ENCODE data around the gene BCL2L12.

Gene BCL2L12

GRCh38 chr19:49664171-49665035 is 1.3 kb upstream of the BCL2L12 start:
- peak; percentile 85 for DNase-seq (ENCODE audit: low read depth)

GRCh38 chr19:49665036-49665350 is 740 bp upstream of the BCL2L12 start:
- DNase-seq (ENCODE audit: low read depth), result no peak

GRCh38 chr19:49666120-49666444 is 349 bp downstream of the BCL2L12 start:
- no peak for DNase-seq (ENCODE audit: low read depth)

DNA sequence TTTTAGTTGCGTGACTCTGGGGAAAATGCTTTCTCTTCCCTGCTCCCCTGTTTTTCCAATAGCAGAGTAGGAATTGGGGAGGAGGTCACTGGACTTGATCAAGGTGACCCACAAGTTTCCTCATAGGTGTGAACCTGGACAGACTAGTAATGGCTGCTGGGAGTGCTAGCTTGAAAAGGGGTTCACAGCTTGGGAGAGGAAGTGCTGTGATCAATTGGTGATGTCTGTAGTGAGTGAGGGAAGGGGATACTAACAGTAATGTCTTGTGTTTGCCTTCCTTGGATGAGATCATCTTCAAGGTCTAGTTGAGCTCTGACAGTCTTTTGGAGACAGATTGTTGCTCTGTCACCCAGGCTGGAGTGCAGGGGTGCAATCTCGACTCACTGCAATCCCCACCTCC is 1.7 kb downstream of the BCL2L12 start:
- no peak for DNase-seq (ENCODE audit: low read depth)

- no peak for DNase-seq (ENCODE audit: low read depth)
These were observed 3.8 kb downstream of the BCL2L12 start for GRCh38 chr19:49669516-49669915.

DNA sequence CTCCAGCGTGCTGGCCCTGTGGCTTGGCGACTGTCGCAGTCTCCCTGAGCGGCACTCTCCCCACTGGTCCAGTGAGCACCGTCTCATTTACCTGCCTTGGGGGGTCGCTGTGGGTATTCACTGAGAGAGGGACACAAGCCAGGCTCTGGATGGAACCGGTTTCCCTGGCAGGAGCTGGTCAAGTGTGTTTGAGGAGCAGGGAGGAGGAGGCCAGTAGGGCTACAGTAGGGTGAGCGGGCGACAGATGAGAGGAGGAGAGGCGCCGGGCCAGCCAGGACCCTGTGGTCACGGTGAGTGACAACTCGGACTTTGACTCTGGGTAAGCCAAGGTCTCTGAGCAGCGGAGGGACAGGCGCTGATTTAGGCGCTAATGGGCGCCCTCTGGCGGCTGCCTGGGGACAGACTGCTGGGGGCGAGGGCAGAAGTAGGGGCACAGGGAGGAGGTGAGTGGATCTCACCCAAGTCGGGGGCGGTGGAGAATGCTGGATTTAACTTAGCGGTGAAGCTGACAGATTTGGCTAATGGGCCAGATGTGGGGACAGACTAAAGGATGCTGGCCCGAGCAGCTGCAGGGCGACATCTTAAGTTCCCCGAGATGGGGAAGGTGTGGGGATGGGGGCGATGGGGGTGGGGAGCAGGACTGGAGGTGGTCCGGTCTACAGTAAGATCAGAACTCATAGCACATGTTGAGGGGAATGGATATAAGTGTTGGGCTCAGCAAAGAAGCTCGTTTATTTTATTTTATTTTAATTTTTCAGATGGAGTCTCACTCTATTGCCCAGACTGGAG is 6.6 kb downstream of the BCL2L12 start:
- DNase-seq (ENCODE audit: low read depth), result peak; percentile 67

- no peak for DNase-seq (ENCODE audit: low read depth)
These were observed 10.5 kb downstream of the BCL2L12 start for GRCh38 chr19:49676136-49676783.

DNA sequence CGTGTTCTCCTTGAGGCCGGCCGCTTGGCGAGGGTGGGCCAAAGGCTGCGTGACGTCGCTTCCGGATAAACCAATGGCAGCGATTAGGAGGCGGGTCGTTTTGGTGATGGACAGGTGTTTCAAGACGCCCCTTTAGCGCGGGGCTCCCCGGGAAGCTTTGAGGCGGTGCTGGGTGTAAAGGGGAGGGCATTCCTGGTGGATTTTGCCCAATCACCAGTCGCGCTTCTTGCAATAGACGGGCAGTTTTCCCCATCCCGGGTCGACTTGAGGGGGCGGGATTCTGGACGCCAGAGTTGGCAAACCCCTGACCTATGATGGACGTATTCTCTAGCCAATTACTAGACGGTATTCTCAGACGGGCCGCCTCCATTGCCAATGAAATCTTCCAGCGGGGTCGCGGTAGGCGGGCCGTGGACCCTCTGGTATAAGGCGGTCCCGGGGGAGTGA is 11.1 kb downstream of the BCL2L12 start:
- DNase-seq (ENCODE audit: low read depth), result peak; percentile 97

GRCh38 chr19:49677231-49677900 is 11.6 kb downstream of the BCL2L12 start, which contains the start of gene PRMT1:
Gene PRMT1, plus strand, starts transcription at chr19:49677271. Its CDS starts 10 bp downstream, at chr19:49677281.
- peak; percentile 39 for DNase-seq (ENCODE audit: low read depth)

DNA sequence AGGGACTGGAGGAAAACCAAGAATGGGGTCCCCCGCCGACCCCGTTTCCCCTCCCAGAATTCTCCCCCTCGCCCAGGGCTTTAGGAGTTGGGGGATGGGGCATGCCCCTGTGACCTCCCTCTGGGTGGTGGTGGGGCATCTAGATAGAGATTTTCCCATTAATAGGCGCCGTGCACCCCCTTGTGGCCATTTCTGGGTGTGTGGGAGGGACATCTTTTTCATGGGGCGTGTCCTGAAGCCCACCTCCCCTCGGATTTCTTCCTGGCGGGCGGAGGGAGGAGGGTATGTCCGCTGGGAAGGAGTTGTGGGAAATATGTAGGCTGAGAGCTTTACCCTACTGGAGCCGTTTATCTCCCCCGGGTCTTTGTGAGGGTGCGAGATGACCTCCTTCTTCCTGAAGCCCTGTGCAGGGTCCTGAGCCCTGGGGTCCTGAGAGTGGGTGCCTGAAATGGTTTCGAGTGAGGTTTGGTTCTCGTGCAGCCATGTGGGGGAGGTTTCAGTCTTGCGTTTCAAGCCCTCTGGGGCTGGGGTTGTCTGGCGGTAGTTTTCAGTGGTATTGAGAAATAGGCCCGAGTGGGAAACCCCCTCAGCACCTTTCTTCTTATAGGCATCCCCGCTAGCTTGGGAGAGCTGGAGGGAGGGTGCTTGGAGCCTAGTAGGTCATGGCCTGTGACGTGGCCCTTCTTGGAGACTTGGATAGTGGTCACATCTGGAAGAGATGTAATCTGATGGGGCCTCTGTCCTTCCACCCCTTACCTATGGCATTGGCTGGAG is 12.4 kb downstream of the BCL2L12 start:
- DNase-seq (ENCODE audit: low read depth), result peak; percentile 69

DNA sequence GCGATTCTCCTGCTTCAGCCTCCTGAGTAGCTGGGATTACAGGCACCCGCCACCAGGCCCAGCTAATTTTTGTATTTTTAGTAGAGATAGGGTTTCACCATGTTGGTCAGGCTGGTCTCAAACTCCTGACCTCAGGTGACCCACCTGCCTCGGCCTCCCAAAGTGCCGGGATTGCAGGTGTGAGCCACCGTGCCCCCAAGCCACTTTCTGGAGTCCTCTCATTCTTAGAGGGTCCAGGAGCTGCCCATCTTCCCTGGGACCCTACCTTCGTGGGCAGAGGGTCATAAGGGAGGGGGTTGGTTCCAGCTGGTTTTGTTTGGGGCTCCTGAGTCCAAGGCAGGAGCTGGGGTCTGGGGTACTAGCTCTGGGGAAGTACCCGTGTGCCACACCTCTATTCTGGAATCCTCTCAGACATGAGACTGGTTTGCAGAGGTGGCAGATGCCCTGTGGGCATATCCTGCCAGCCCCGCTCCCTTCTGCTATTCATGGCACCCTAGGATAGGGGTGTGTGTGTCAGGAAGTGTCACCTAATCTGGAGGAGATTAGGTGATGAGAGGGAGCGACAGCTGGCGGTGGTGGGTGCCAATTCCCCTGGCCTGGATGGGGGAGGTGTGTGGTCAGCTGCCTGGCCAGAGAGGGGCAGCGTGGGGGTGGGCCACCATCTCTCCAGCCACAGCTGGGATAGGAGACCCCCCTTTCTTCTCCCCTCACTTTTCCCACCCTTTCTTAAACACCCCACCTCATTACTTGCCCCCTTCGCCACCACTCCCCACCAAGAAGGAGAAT is 13.4 kb downstream of the BCL2L12 start:
- no peak for DNase-seq (ENCODE audit: low read depth)

GRCh38 chr19:49679771-49680413 is 14.2 kb downstream of the BCL2L12 start:
- DNase-seq (ENCODE audit: low read depth), result no peak

- DNase-seq (ENCODE audit: low read depth), result peak; percentile 88
These were observed 15.0 kb downstream of the BCL2L12 start for GRCh38 chr19:49680421-49681351.

DNA sequence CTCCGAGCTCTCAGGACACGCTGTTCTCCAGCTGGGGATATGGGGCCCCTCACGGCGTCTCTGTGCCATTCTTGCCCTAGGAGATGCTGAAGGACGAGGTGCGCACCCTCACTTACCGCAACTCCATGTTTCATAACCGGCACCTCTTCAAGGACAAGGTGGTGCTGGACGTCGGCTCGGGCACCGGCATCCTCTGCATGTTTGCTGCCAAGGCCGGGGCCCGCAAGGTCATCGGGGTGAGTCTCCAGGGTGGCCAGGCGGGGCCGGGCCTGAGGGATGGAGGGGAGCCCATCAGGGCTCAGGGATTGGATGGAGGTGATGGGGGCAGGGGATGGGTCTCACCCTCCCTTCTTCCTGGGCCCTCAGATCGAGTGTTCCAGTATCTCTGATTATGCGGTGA is 16.1 kb downstream of the BCL2L12 start:
- no peak for DNase-seq (ENCODE audit: low read depth)

DNA sequence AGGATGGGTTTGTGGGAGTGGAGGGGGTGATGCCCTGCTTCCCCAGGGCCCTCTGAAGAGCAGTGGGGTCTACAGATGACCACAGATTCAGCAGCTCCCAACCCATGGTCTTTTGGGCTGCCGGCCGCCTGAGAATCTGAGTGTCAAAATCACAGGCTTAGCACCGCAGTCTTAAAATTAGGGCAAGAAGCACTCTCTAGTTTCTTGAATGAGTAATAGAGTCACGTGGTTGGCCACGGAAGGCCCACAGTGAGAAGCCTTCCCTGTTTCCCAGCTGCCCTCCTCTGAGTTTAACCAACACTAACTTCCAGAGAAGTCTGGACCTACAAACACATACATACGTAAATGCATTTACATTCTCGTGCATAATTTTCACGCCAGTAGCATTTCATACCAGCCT is 16.5 kb downstream of the BCL2L12 start:
- no peak for DNase-seq (ENCODE audit: low read depth)

DNA sequence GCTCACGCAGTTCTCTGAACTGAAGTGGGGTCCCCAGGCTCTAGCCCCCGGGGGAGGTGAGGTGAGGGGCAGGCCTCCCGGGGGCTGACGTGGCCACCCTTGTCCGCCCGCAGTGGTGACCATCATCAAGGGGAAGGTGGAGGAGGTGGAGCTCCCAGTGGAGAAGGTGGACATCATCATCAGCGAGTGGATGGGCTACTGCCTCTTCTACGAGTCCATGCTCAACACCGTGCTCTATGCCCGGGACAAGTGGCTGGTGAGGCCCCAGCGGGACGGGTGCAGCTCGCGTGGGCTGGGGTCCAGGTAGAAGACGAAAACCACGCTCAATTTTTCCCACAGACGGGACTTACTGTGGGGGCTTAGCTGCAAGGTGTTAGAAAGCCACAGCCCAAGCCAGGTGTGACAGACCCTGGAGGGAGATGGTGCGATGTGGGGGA is 18.1 kb downstream of the BCL2L12 start:
- no peak for DNase-seq (ENCODE audit: low read depth)

DNA sequence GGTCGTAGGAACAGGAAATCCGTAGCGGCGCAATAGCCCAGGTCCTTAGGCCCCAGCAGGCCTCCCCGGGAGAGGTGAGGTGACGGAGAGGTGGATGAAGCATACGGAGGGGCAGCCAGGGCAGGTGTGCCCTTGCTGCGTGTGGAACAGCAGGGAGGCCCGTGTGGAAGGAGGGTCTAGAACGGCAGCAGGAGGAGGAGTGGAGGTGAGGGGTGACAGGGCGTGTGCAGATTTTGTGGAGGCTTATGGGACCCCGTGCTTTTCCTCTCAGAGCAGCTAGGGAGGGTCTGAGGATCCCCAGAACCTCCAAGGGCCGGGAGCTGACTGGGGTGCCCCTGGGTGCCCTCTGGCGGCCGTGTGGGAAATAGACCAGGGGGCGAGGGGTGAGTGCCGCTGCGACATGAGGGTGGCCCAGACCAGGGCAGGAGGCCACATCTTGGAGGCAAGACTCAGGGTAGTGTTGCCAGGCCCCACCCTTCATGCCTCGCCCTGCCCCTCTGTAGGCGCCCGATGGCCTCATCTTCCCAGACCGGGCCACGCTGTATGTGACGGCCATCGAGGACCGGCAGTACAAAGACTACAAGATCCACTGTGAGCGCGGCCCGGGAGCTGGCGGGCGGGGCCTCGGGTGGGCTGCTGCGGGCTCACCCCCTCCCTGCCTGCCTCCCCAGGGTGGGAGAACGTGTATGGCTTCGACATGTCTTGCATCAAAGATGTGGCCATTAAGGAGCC is 18.7 kb downstream of the BCL2L12 start:
- no peak for DNase-seq (ENCODE audit: low read depth)

DNA sequence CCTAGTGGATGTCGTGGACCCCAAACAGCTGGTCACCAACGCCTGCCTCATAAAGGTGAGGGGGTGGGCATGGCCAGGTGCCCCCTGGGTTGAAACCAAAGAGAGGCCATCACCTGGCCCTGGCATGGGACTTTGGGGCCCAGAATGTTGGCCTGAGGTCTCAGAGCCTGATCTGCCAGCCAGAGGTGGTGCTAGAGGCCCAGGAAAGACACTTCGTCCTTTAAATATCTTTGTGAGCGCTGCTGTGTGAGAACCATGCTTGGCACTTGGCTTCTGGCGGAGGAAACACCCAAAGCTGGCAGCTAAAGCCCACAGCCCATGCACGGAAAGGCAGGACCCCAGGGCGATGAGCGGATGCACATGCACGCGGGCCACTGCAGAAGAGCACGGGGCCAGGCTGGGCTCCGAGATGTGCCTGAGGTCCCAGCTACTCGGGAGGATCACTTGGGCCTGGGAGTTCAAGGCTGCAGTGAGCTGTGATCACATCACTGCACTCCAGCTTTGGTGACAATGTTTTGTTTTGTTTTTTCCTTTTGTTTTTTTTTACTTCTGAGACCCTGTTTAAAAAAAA is 19.3 kb downstream of the BCL2L12 start:
- no peak for DNase-seq (ENCODE audit: low read depth)

Data from stimulated activated CD4-positive, alpha-beta T cell treated with anti-CD3 and anti-CD28 coated beads, Interleukin-2, amount 100 ng/mL, for 4 hours (primary cell).